ENCODE data around the gene ERBB4. TPM values are rescaled to one million over a fixed set of nuclear protein-coding genes. Genes with fewer than 3 reads are reported as not detected.

Gene ERBB4
- total RNA-seq, 1 experiment from 2014 or later: 0.04 TPM

- TF ChIP-seq CTCF (conservative IDR thresholded peaks at IDR 0.05): no peak
- Histone ChIP-seq H2AFZ (ENCODE audit: low read length) (no peak overlapping the region), H2BK5ac (ENCODE audit: insufficient read length, low read length) (no peak overlapping the region), H4K5ac (ENCODE audit: insufficient read length, low read depth, low read length) (no peak overlapping the region), H2AK5ac (ENCODE audit: insufficient read length, low read length) (no peak overlapping the region), H3K4ac (ENCODE audit: low read depth, low read length) (no peak overlapping the region), H3K9ac (ENCODE audit: extremely low read depth, insufficient read length, low read length) (no peak overlapping the region), H2BK12ac (ENCODE audit: insufficient read length, low read depth, low read length) (no peak overlapping the region), H3K27me3 (ENCODE audit: insufficient read depth, low read length) (no peaks in the 10 kb centered on the region), H3K79me2 (ENCODE audit: insufficient read depth, low read length) (no peaks in the 10 kb centered on the region), H3K56ac (ENCODE audit: insufficient read length, low read depth, low read length) (no peak overlapping the region), H3K9me3 (ENCODE audit: control insufficient read depth, low read depth, low read length) (no peaks in the 10 kb centered on the region), H3K14ac (ENCODE audit: insufficient read depth, low read length) (no peak overlapping the region), H4K8ac (replicated peaks; ENCODE audit: insufficient read length, low read depth, low read length) (no peak overlapping the region), H4K91ac (ENCODE audit: insufficient read length, low read depth, low read length) (no peak overlapping the region), H3K4me1 (ENCODE audit: insufficient read depth, low read length) (no peaks in the 10 kb centered on the region), H3K23me2 (ENCODE audit: insufficient read length, low read depth, low read length, poor library complexity, severe bottlenecking) (no peaks in the 10 kb centered on the region), H2BK20ac (ENCODE audit: low read depth, low read length, poor library complexity, severe bottlenecking) (no peak overlapping the region), H2BK120ac (ENCODE audit: low read depth, low read length, poor library complexity, severe bottlenecking) (no peak overlapping the region), H4K20me1 (ENCODE audit: control insufficient read depth, insufficient read depth, insufficient read length) (no peaks in the 10 kb centered on the region), H2BK15ac (ENCODE audit: low read depth, low read length) (no peak overlapping the region), H3K23ac (ENCODE audit: insufficient read length, low read depth, low read length) (no peak overlapping the region), H3K79me1 (ENCODE audit: insufficient read depth, low read depth, low read length, poor library complexity, severe bottlenecking) (no peaks in the 10 kb centered on the region), H3K4me2 (ENCODE audit: insufficient read depth, insufficient read length, low read length) (no peak overlapping the region), H3K18ac (ENCODE audit: insufficient read length, low read depth, low read length) (no peak overlapping the region), H3K27ac (ENCODE audit: insufficient read length, low read depth, low read length) (no peak overlapping the region), H3T11ph (ENCODE audit: low read length) (no peak overlapping the region)
- DNase-seq: no peak
- H3K9me3 Mint-ChIP-seq: no peaks in the 10 kb centered on the region
- no peak overlapping the region for H3K27ac Mint-ChIP-seq
- no peaks in the 10 kb centered on the region for H3K4me1 Mint-ChIP-seq
- no peak overlapping the region for H3K4me3 Mint-ChIP-seq
- no peaks in the 10 kb centered on the region for H3K27me3 Mint-ChIP-seq (ENCODE audit: low read depth)
- WGBS (ENCODE audit: extremely low coverage, insufficient read length, low lambda C conversion rate): no CpG with 5 or more reads among the region's 1 CpG
- no peaks in the 10 kb centered on the region for H3K36me3 Mint-ChIP-seq (ENCODE audit: insufficient read depth in 1 of 3, low read depth in 3 of 3)
These were observed 580.8 kb downstream of the ERBB4 start for GRCh38 chr2:211957799-211958198.

All from H9 (cell line).